NCI-H1105 (cell line): ENCODE measurements around the gene ASAP2.

Experiments
- DNase-seq: peaks from one replicate; lab custom pipeline; 2025; lab: John Stamatoyannopoulos, UW

The ASAP2 gene

GRCh38 chr2:9403924-9404323, 197.3 kb downstream of the ASAP2 start:
- no peak for DNase-seq

GRCh38 chr2:9404451-9404850, 197.8 kb downstream of the ASAP2 start:
- no peak for DNase-seq

GRCh38 chr2:9405636-9406035, 199.0 kb downstream of the ASAP2 start:
- DNase-seq: no peak

GRCh38 chr2:9406529-9407362, 200.1 kb downstream of the ASAP2 start:
- DNase-seq: no peak

- DNase-seq: no peak
Observed at GRCh38 chr2:9407363-9407811, 200.8 kb downstream of the ASAP2 start.

GRCh38 chr2:9408641-9409151, 202.1 kb downstream of the ASAP2 start:
- no peak for DNase-seq

GRCh38 chr2:9410108-9410507, 203.5 kb downstream of the ASAP2 start:
- DNase-seq: no peak

GRCh38 chr2:9412781-9413180, 206.2 kb downstream of the ASAP2 start:
- no peak for DNase-seq

- DNase-seq: no peak
Observed at GRCh38 chr2:9415516-9416169, 209.0 kb downstream of the ASAP2 start.

GRCh38 chr2:9416267-9416961, 209.8 kb downstream of the ASAP2 start:
- DNase-seq: no peak

GRCh38 chr2:9416962-9417316, 210.3 kb downstream of the ASAP2 start:
- DNase-seq: no peak

GRCh38 chr2:9417725-9418124, 211.1 kb downstream of the ASAP2 start:
- peak; percentile 30 for DNase-seq

GRCh38 chr2:9418746-9419145, 212.1 kb downstream of the ASAP2 start:
- no peak for DNase-seq

GRCh38 chr2:9419541-9419940, 212.9 kb downstream of the ASAP2 start:
- no peak for DNase-seq

GRCh38 chr2:9420495-9420894, 213.9 kb downstream of the ASAP2 start:
- no peak for DNase-seq

- DNase-seq: peak; percentile 28
Observed at GRCh38 chr2:9422321-9423099, 215.9 kb downstream of the ASAP2 start.

GRCh38 chr2:9423100-9423921, 216.7 kb downstream of the ASAP2 start, which contains the start of the genes CPSF3 and ITGB1BP1:
Gene CPSF3 (plus strand): TSS chr2:9423654. CDS start chr2:9423774, 120 bp downstream.
Gene ITGB1BP1 (minus strand): TSS chr2:9423528. CDS start chr2:9418697, 4,831 bp downstream.
- peak; percentile 95 for DNase-seq

- DNase-seq: peak; percentile 30
Observed at GRCh38 chr2:9423922-9424272, 217.3 kb downstream of the ASAP2 start.

- no peak for DNase-seq
Observed at GRCh38 chr2:9424447-9425164, 218.0 kb downstream of the ASAP2 start.

- no peak for DNase-seq
Observed at GRCh38 chr2:9428965-9429577, 222.5 kb downstream of the ASAP2 start.
